Calu3 (cell line): ENCODE measurements around the gene HYAL3. TPM values are rescaled to one million over a fixed set of nuclear protein-coding genes. Genes with fewer than 3 reads are reported as not detected.

Experiments used
- BruUV-seq: library from RNA; stranded (reverse); fragments of 400-500 nt; replicated peaks from 2 replicates; lab custom pipeline; 2021; lab: Mats Ljungman, UMichigan
- CTCF ChIA-PET: fragments of 300-600 bp; sonication (Branson Sonifier 250); formaldehyde crosslinking; loops from one replicate; lab custom pipeline; 2022; ENCODE audit warnings: antibody characterized with exemption; lab: Charles Lee
- DNase-seq: peaks from one replicate; pipeline ENCODE4 v3.0.0; 2022
- H3K27ac Mint-ChIP-seq: one replicate; pipeline ENCODE4 v1.8.0; 2022; ENCODE audit warnings: mixed read lengths; ENCODE audit not compliant: unreplicated experiment
- H3K27me3 Mint-ChIP-seq: one replicate; pipeline ENCODE4 v1.8.0; 2022; ENCODE audit warnings: mixed read lengths; ENCODE audit not compliant: unreplicated experiment
- H3K36me3 Mint-ChIP-seq: one replicate; pipeline ENCODE4 v1.8.0; 2022; ENCODE audit warnings: mild to moderate bottlenecking, moderate library complexity, mixed read lengths; ENCODE audit not compliant: insufficient read depth, unreplicated experiment
- H3K4me1 Mint-ChIP-seq: one replicate; pipeline ENCODE4 v1.8.0; 2022; ENCODE audit warnings: mild to moderate bottlenecking, low read depth, mixed read lengths; ENCODE audit not compliant: unreplicated experiment
- H3K4me3 Mint-ChIP-seq: one replicate; pipeline ENCODE4 v1.8.0; 2022; ENCODE audit warnings: mild to moderate bottlenecking, low read depth, moderate library complexity, mixed read lengths; ENCODE audit not compliant: unreplicated experiment
- H3K9me3 Mint-ChIP-seq: one replicate; pipeline ENCODE4 v1.8.0; 2022; ENCODE audit warnings: low read depth, mixed read lengths; ENCODE audit not compliant: unreplicated experiment
- intact Hi-C: fragments of 100-400 bp; cut with micrococcal nuclease; formaldehyde crosslinking; loops from one replicate; pipeline ENCODE4 v1.10.0; 2022; ENCODE audit not compliant: unreplicated experiment
- total RNA-seq: library from RNA; stranded (reverse); gene quantifications from 2 replicates; pipeline ENCODE4 v1.2.3, GENCODE V29; 2022
- TF ChIP-seq, protein P1 (sequence below): fragments of 200-600 bp; IDR thresholded peaks from one replicate; pipeline ENCODE4 v1.8.0; 2022; ENCODE audit warnings: antibody characterized with exemption; ENCODE audit not compliant: unreplicated experiment

HYAL3 gene
- total RNA-seq, 1 experiment from 2014 or later, result 5.5 TPM

DNA sequence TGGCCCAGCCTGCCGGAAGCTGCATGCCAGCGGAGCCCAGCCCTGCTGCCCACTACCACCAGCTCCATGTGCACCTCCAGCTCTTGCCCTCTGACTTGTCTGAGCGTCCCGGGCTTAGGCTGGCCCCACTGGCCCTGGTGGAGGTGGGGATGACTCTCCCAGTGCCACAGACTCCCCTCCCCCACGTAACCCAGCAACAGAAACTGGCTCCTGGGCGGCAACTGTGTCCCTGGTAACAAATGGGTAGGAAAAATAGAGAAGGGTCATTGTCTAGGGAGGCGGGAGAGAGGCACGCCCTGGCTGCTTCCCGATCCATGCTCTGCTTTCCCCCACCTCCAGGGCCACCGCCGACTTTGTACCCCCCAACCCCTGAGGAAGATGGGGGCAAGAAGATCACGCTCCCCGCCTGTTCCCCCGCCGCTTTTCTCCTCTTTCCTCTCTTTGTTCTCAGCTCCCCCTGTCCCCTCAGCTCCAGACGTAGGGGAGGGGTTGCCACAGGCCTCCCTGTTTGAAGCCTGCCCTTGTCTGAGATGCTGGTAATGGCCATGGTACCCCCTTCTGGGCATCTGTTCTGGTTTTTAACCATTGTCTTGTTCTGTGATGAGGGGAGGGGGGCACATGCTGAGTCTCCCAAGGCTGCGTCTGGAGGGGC lies 41.0 kb downstream of the HYAL3 start:
- no peaks in the 10 kb centered on the region for H3K4me1 Mint-ChIP-seq
- no TSS peak for BruUV-seq
- no peak overlapping the region for H3K4me3 Mint-ChIP-seq
- peaks cover 57% of the 10 kb centered on the region for H3K36me3 Mint-ChIP-seq
- no peaks in the 10 kb centered on the region for H3K27me3 Mint-ChIP-seq
- no peaks in the 10 kb centered on the region for H3K9me3 Mint-ChIP-seq
- TF ChIP-seq, protein P1, sequence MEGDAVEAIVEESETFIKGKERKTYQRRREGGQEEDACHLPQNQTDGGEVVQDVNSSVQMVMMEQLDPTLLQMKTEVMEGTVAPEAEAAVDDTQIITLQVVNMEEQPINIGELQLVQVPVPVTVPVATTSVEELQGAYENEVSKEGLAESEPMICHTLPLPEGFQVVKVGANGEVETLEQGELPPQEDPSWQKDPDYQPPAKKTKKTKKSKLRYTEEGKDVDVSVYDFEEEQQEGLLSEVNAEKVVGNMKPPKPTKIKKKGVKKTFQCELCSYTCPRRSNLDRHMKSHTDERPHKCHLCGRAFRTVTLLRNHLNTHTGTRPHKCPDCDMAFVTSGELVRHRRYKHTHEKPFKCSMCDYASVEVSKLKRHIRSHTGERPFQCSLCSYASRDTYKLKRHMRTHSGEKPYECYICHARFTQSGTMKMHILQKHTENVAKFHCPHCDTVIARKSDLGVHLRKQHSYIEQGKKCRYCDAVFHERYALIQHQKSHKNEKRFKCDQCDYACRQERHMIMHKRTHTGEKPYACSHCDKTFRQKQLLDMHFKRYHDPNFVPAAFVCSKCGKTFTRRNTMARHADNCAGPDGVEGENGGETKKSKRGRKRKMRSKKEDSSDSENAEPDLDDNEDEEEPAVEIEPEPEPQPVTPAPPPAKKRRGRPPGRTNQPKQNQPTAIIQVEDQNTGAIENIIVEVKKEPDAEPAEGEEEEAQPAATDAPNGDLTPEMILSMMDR, result no peak
- DNase-seq, result no peak
- intact Hi-C loops, result no loop called here
- no peak overlapping the region for H3K27ac Mint-ChIP-seq
- CTCF ChIA-PET, result interaction anchor here (1.0 to 1.1 kb wide), 3 partner anchors 12 to 32 kb away, joined by 3 to 6 read pairs (median 5); no protein-coding TSS in a partner anchor

- intact Hi-C loops, result no loop called here
- Mint-ChIP-seq H3K27me3 (no peaks in the 10 kb centered on the region), H3K36me3 (peaks cover 57% of the 10 kb centered on the region), H3K27ac (no peak overlapping the region), H3K4me3 (no peak overlapping the region), H3K4me1 (no peaks in the 10 kb centered on the region), H3K9me3 (no peaks in the 10 kb centered on the region)
- CTCF ChIA-PET, result interaction anchor here (0.8 kb wide), 1 partner anchor 31 kb away, joined by 3 read pairs; no protein-coding TSS in a partner anchor
- BruUV-seq, result no TSS peak
- peak; percentile 78 for DNase-seq
- TF ChIP-seq, protein P1, result peak; percentile 72
Measured at GRCh38 chr3:50256978-50257890, 42.0 kb downstream of the HYAL3 start.

GRCh38 chr3:50255251-50255615 lies 44.0 kb downstream of the HYAL3 start:
- no peaks in the 10 kb centered on the region for H3K9me3 Mint-ChIP-seq
- H3K36me3 Mint-ChIP-seq, result peaks cover 55% of the 10 kb centered on the region
- DNase-seq, result no peak
- intact Hi-C loops, result no loop called here
- H3K4me3 Mint-ChIP-seq, result no peak overlapping the region
- TF ChIP-seq, protein P1, result no peak
- CTCF ChIA-PET, result no interaction called here
- no TSS peak for BruUV-seq
- no peaks in the 10 kb centered on the region for H3K27me3 Mint-ChIP-seq
- H3K4me1 Mint-ChIP-seq, result peaks cover 4% of the 10 kb centered on the region
- H3K27ac Mint-ChIP-seq, result no peak overlapping the region

- no peak overlapping the region for H3K4me3 Mint-ChIP-seq
- intact Hi-C loops, result no loop called here
- CTCF ChIA-PET, result no interaction called here
- H3K27ac Mint-ChIP-seq, result no peak overlapping the region
- no peaks in the 10 kb centered on the region for H3K9me3 Mint-ChIP-seq
- no TSS peak for BruUV-seq
- no peaks in the 10 kb centered on the region for H3K27me3 Mint-ChIP-seq
- H3K4me1 Mint-ChIP-seq, result peaks cover 9% of the 10 kb centered on the region
- no peak for DNase-seq
- peaks cover 52% of the 10 kb centered on the region for H3K36me3 Mint-ChIP-seq
- TF ChIP-seq, protein P1, result no peak
Measured at GRCh38 chr3:50254577-50255250, 44.5 kb downstream of the HYAL3 start.
